Measurements from ENCODE around the gene SCYGR3.

DNA sequence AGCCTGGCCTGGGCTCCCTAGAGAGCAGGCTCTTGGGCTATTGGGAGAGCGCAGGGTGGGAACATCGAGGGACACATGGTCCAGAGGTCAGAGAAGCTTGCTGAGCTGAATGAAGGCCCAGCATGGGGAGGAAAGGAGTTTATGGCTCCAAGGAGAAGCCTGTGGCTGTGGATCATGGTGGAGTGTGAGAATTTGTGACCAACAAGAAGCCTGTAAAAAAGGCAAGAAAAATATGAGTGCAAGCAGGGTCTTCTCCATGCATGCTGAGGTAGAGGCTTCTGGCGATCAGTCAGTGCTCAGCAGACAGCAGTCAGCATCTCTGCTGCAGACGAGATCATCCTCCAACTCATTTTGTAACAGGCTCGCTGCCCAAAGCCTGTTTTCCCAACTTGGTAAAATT, 1.3 kb upstream of the SCYGR3 start:
- TF ChIP-seq, protein P1, sequence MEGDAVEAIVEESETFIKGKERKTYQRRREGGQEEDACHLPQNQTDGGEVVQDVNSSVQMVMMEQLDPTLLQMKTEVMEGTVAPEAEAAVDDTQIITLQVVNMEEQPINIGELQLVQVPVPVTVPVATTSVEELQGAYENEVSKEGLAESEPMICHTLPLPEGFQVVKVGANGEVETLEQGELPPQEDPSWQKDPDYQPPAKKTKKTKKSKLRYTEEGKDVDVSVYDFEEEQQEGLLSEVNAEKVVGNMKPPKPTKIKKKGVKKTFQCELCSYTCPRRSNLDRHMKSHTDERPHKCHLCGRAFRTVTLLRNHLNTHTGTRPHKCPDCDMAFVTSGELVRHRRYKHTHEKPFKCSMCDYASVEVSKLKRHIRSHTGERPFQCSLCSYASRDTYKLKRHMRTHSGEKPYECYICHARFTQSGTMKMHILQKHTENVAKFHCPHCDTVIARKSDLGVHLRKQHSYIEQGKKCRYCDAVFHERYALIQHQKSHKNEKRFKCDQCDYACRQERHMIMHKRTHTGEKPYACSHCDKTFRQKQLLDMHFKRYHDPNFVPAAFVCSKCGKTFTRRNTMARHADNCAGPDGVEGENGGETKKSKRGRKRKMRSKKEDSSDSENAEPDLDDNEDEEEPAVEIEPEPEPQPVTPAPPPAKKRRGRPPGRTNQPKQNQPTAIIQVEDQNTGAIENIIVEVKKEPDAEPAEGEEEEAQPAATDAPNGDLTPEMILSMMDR (IDR thresholded peaks at IDR 0.05), result no peak
- TF ChIP-seq POLR2A (IDR thresholded peaks at IDR 0.05), result no peak
- TF ChIP-seq EP300 (IDR thresholded peaks at IDR 0.05), result no peak
